Activated T-cell treated with anti-CD3 and anti-CD28 coated beads for 4 hours (primary cell): ENCODE data around the gene PFKFB1.

ENCODE experiments used
- DNase-seq: peaks from one replicate; pipeline ENCODE4 v3.0.0-alpha.2; 2020

The PFKFB1 gene

GRCh38 chrX:54994099-54994498, at the start of gene PFKFB1:
TSS of gene PFKFB1 (minus strand) at chrX:54994188. CDS start at chrX:54994007, 181 bp downstream.
- DNase-seq, result no peak

- no peak for DNase-seq
These were observed 47.5 kb upstream of the PFKFB1 start for GRCh38 chrX:55041514-55041913.

- DNase-seq, result no peak
These were observed 45.5 kb upstream of the PFKFB1 start for GRCh38 chrX:55039471-55039870.

GRCh38 chrX:55033429-55033828, 39.4 kb upstream of the PFKFB1 start:
- DNase-seq, result no peak

- DNase-seq, result no peak
These were observed 36.5 kb upstream of the PFKFB1 start, which contains the start of gene ALAS2 for GRCh38 chrX:55030271-55031205. TSS of gene ALAS2 (minus strand) at chrX:55030977. CDS start at chrX:55026000, 4,977 bp downstream.

GRCh38 chrX:55029291-55029690, 35.3 kb upstream of the PFKFB1 start:
- DNase-seq, result no peak

GRCh38 chrX:55028611-55029010, 34.6 kb upstream of the PFKFB1 start:
- no peak for DNase-seq

- no peak for DNase-seq
These were observed 34.1 kb upstream of the PFKFB1 start for GRCh38 chrX:55028040-55028439.

GRCh38 chrX:55026840-55027239, 32.9 kb upstream of the PFKFB1 start:
- no peak for DNase-seq

- DNase-seq, result no peak
These were observed 32.2 kb upstream of the PFKFB1 start for GRCh38 chrX:55026143-55026542.

GRCh38 chrX:55014897-55015299, 20.9 kb upstream of the PFKFB1 start:
- no peak for DNase-seq

GRCh38 chrX:55011294-55011693, 17.3 kb upstream of the PFKFB1 start:
- no peak for DNase-seq

- no peak for DNase-seq
These were observed 14.8 kb upstream of the PFKFB1 start for GRCh38 chrX:55008571-55009358.

- DNase-seq, result no peak
These were observed 13.7 kb upstream of the PFKFB1 start for GRCh38 chrX:55007656-55008055.

GRCh38 chrX:55006827-55007621, 13.0 kb upstream of the PFKFB1 start:
- DNase-seq, result no peak

- DNase-seq, result no peak
These were observed 11.3 kb upstream of the PFKFB1 start for GRCh38 chrX:55005256-55005655.

GRCh38 chrX:55004231-55004630, 10.2 kb upstream of the PFKFB1 start:
- no peak for DNase-seq

GRCh38 chrX:54999717-55000598, 6.0 kb upstream of the PFKFB1 start, which contains the start of gene APEX2:
TSS of gene APEX2 (plus strand) at chrX:55000363. CDS start at chrX:55000423, 60 bp downstream.
- DNase-seq, result peak; percentile 74

GRCh38 chrX:54995621-54996020, 1.6 kb upstream of the PFKFB1 start:
- DNase-seq, result no peak

GRCh38 chrX:54994668-54995351, 822 bp upstream of the PFKFB1 start:
- DNase-seq, result no peak
